SK-MEL-5 (cell line): ENCODE data around the gene UCK1. TPM values are rescaled to one million over a fixed set of nuclear protein-coding genes. Genes with fewer than 3 reads are reported as not detected.

ENCODE experiments used
- DNase-seq: peaks from one replicate; pipeline ENCODE4 v3.0.0-alpha.2; 2016; ENCODE audit warnings: low read depth, low spot score
- in situ Hi-C: cut with HindIII; loops from 2 replicates; pipeline ENCODE4 v1.10.0; 2016; ENCODE audit warnings: low sequenced_read_pairs, high pct_unique_total_duplicates, low pct_unique_long_range_greater_than_20kb
- total RNA-seq: library from RNA; depleted of rRNA; stranded (reverse); fragments of >200 nt; shearing (Covaris generic); gene quantifications from 2 replicates; pipeline ENCODE4 v1.2.3, GENCODE V29; 2014

The UCK1 gene
- total RNA-seq, 1 experiment from 2014 or later: 46.8 TPM

DNA sequence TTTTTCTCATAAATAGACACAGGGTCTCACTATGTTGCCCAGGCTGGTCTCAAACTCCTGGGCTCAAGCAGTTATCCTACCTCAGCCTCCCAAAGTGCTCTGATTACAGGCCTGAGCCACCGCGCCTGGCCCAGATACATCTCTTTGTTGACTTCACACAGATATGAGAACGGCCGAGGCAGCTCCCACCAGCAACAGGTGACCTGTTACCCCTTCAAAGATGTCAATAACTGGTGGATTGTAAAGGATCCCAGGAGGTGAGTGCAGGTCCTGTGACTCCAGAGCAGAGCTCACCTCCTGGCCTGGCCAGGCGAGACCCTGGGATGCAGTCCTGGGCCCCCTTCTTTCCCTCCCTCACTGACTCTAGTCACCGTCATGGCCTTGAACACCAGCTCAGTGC is 19.2 kb downstream of the UCK1 start:
- in situ Hi-C loops: no loop called here
- no peak for DNase-seq

DNA sequence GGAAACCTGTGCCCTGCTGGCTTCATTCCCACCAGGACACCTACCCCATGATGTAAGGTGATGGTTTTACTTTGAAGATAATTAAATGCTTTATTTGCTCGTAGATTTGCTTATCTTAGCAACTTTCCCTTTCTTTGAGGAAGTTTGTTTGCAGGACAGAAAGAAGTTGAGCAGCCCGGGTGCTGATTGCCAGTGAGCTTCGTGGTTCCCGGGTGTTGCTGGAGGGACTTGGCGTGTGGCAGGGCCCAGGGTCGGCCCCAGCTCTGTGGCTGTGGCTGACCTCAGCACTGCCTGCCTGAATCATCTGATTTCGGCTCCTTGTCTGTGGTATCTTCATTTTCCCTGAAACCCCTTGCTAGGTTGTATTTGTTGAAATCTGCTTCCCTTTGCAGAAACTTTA is 19.6 kb downstream of the UCK1 start:
- DNase-seq: no peak
- in situ Hi-C loops: no loop called here

DNA sequence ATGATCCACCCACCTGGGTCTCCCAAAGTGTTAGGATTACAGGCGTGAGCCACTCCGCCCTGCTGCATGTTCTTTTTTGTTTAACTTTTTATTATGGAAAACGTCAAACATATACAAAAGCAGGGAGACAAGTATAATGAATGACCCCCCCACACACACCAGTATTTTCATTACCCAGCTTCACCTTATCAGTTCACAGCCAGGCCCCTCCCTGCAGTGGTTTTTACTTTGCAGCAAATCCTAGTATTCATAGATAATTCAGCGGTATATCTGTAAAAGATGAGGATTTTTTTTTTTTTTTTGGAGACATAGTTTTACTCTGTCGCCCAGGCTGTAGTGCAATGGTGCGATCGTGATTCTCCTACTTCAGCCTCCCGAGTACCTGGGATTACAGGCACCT is 26.1 kb downstream of the UCK1 start:
- DNase-seq: no peak
- in situ Hi-C loops: no loop called here

DNA sequence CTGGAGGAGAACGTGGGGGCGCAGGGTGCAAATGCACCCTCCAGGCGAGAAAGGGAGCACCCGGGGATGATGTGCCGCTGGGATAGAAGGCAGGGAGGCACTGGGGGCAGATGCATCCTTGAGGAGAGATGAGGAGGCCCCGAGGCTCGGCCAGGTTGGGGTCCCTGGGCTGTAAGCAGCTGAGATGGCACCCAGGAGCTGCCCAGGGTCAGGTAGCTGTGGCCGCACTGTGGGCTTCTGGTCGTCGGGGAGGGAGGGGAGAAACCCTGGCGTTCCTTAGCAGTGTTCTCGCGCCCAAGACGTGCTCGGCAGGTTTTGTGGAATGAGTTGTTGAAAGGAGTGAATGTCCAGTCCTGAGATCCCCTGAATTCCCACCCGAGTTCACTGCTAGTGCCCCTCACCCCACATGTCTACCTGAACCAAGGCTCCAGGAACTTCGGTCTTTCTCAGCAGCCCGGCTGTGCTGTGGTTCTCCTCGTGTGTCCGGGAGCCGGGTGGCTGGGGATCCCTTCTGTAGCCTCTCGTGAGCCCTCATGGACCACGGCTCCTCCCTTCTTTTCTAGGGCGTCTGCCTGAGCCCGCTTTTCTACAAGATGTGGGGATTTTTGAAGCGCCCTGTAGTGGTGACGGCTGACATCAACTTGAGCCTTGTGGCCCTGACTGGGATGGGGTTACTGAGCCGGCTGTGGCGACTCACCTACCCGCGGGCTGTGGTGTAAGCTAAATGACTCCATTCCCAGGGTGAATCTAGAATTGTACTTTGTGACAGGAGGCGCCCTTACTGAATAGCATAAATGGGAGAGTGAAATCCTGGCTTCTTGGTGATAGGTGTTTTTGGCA is 27.2 kb downstream of the UCK1 start:
- in situ Hi-C loops: no loop called here
- no peak for DNase-seq

DNA sequence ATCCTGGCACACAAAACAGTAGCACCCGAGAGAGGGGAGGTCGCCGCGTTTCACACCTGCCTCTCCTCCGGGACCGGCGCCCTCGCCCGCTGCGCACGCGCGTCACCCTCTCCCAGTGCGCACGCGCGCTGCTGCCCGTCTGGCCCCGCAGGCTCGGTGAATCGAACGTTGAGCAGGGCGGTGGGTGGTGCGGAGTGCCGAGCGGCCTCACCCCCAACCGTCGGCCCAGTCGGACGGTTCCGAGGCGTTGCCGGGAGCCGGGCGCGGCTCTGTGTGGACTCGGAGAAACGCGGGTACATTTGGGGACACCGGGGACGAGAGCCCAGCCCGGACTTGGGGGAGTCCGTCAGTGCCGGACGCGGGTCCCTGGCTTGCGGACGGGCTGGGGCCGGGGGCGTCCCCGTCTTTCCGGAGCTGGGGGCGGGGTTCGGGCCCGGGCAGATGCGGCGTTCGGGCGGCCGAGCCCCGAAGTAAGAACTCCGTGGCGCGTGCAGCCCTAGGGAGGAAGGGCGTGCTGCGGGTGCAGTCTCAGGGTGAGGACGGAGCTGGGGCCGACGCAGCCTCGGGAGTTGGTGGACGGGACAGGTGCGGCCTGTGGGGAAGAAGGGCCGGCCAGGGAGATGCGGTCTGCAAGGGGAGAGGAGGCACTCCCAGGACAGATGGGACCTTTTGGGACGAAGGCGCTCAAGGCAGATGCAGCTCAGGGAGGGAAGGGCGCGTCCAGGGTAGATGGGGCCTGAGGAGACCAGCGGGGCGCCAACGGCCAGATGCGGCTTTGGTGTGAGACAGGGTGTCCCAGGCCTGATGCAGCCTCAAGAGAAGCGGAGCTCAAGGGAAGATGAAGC is 28.1 kb downstream of the UCK1 start, which contains the start of gene POMT1:
TSS of gene POMT1 (plus strand) at position 138 of the 845 bp plus-strand sequence. CDS start 1,301 bp downstream, outside the sequence.
- peak; percentile 81 for DNase-seq
- in situ Hi-C loops: no loop called here

DNA sequence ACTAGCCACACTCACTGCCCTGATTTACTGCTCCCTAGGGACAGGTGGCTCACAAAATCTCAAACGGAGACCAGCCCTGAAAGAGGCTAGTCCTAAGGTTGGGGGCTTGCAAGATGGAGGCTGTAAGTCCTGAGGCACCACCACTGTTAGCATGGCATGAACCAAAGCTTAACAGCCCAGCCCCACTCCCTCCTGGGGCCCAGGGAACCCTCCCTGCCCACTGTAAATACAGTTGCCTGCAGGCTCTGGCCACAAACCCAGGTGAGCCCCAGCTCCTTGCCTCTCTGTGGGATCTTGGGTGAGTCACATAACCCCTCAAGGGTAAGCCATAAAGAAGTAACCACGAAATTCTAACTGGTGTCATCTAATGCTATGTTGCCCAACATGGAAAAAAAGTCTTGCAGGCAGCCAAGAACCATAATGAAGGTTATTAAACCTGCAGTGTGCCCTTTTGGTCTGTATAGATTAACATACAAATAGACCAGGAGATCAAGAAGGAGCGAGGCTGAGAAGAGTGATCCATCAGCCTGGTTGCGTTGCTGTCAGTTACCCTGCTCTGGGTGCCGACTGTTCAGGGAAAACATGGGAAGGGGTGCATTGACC is 30.0 kb downstream of the UCK1 start:
- in situ Hi-C loops: no loop called here
- DNase-seq: peak; percentile 15

DNA sequence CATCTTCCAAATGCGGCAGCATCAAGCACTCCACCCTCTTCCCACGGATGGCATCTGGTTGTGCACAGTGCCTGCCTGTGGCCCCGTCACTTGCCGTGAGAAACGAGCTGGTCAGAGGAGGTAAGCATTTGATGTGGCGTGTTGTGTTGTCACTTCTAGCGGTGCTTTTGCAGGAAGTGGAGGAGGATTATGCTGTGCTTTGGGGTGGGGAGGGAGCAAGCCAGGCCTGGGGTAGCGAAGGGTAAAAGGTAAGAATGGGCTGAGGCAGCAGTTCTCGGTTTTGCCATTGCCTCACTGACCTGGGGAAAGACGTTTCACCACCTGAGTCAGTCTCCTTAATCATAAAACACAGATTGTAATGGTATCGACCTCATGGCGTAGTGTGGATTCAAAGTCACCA is 30.7 kb downstream of the UCK1 start:
- in situ Hi-C loops: no loop called here
- DNase-seq: no peak

DNA sequence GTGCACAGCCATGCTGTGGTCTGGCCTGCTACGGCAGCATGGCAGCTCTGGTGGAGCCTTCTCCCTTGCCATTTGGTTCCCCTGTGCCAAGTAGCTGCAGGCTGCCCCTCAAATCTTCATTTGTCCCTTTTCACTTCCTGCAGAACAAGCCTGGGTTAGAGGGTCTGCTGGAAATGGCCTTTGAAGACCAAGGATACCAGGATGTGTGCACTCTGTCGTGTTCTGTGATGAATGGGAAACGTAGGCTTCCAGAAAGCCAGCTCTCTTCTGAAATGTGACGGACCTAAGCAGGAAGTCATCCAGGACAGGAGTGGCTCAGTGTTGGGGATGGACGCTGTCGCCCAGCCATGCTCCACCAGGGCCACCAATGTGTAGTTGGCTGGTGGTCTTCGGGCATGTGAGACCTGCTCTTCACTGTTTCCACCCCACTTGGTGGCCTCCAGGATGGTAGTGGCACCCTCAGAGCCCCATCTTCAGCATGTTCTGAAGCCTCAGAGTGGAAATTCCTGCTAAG is 31.8 kb downstream of the UCK1 start:
- DNase-seq: no peak
- in situ Hi-C loops: no loop called here

DNA sequence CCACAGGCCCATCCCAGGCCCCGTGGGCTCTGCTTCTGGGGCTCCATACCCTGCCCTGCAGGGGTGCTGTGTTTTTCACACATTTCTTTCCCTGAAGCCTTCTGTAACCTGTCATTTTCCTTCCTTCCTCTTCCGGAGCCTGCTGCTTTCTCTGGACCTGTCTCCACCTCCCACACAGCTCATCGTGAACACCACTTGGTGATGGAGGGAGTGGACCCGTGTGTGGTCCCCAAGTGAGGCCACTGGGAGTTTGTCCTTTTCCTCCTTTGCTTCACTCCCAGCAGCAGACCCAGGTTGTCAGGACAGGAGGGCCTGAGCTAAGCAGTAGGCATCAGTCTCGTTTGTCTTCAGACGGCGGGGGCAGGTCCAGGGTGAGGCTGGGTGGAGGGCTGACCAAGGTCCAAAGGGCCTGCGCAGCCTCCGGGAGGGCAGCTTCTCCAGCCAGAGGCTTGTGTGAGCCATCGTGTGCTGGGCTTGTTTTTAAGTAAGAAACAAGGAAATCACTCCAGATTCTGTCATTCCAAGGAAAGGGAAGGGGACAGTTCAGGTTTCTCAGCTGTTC is 34.1 kb downstream of the UCK1 start:
- in situ Hi-C loops: no loop called here
- DNase-seq: no peak

DNA sequence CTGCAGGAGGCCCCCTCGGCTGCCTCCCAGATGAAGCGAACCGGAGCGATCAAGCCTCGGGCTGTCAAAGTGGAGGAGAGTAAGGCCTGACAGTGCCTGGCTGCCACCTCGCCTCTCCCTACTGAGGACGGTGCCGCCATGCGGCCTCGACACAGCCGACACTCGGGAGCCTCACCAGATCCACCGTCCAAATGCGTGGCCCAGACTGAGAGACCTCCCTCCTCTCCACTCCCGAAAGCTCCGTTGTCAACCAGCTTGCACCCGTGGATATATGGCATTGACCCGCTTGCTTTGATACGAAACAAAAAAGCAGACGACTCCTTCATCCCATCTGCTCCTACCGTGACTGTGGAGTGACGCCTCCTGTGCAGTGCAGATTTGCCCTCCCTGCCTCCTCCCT is 35.3 kb downstream of the UCK1 start:
- DNase-seq: no peak
- in situ Hi-C loops: no loop called here

DNA sequence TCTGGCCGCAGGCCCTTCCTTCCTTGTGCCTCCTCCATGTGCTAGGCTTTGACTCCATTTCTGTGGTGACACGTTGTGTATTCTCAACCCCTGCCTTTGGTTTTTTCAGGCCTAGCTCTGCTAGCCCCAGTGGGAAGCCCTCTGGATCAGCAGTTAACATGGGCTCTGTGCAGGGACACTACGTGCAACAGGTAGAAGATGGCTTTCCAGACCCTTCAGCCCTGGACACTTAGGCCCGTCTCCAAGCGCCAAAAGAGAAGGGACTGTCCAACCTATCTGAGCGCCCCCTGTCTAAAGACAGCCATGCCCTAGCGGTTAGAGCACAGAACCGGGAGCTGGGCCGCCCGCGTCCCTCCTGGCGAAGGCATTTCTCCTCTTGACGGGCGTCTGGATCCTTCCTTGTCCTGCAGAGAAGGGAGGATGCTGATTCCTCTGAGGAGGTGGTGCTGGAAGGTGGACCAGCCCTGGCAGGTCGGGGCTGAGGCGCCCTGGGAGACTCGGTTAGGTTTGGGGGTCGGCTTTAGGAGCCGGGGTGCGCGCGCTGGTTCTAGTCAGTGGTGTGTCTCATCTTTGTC is 36.7 kb downstream of the UCK1 start:
- in situ Hi-C loops: no loop called here
- DNase-seq: no peak

DNA sequence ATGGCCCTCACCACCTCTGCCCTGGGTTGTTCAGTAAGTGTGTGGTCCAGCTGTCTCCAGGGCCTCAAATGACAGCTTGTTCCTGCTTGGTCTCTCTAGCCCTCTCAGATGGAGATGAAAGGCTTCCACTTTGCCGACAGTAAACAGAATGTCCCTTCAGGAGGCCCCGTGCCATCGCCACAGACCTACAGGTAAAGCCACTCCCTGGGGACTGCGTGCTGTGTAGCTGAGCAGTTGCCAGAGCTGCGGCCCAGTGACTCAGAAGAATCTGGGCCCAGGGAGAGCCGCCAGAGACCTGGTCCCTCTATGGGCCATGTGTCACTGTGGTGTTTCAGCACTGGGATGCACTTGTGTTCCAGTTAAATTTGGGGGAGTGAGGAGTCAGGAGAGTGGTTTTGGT is 39.0 kb downstream of the UCK1 start:
- no peak for DNase-seq
- in situ Hi-C loops: no loop called here

DNA sequence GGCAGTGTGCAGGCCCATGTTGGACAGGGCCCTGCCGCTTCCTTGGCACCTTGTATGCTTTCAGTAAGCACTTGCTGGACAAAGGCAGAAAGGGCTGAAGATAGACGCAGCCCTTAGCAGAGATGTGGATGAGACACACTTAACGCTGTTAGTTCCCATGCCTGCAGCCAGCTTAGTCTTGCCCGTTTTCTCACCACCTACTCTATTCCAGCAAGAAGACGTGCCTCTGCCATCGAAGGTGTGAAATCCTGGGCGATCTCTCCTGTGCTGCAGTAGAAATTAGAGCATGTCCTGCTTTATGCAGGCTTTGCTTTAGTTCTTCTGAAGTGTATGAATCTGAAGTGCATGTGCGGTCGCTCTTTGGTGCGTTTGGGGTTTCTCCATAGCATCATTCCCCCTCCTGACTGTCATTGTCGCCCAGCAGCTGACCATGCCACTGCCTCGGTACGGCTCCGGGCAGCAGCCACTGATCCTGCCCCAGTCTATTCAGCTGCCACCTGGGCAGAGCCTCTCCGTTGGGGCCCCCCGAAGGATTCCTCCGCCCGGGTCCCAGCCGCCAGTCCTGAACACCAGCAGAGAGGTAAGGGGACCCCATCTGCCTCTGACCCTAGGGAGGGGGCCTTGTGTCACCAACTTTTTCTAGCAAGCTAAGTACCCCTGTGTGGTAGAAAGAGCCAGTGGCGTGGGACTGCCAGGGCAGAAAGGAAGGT is 39.9 kb downstream of the UCK1 start:
- in situ Hi-C loops: no loop called here
- no peak for DNase-seq

DNA sequence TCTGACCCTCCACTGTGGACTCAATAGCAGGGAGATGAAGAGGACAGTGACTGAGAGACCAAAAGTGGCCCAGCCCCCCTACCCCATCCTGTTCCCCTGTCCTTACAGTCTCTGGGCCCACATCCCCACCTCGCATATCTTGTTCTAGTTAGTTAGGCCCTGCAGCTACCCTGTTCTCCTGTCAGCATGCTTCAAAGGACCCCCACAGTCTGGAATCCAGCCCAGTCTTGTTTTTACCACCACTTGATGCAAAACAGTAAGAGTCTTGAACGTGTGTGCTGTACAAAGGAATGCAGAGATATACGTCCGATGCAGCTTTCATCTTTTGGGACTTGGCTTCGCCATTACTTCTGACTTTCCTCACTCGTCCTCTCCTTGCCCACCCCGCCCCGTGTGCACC is 40.5 kb downstream of the UCK1 start:
- no peak for DNase-seq
- in situ Hi-C loops: no loop called here

DNA sequence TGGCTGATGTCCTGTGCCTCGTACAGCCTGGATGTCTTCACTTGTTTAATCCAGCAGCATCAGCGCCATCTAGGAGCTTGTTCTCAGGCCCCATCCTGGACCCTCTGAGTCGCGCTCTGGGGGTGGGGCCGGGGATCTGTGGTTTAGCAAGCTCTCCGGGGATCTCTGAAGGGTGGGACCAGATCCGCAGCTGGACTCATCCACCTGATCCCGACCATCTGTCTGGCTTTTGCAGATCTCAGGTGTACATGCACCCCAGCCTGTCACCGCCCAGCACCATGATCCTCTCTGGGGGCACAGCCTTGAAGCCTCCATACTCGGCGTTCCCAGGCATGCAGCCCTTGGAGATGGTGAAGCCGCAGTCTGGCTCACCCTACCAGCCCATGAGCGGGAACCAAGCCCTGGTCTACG is 43.4 kb downstream of the UCK1 start:
- in situ Hi-C loops: no loop called here
- no peak for DNase-seq

DNA sequence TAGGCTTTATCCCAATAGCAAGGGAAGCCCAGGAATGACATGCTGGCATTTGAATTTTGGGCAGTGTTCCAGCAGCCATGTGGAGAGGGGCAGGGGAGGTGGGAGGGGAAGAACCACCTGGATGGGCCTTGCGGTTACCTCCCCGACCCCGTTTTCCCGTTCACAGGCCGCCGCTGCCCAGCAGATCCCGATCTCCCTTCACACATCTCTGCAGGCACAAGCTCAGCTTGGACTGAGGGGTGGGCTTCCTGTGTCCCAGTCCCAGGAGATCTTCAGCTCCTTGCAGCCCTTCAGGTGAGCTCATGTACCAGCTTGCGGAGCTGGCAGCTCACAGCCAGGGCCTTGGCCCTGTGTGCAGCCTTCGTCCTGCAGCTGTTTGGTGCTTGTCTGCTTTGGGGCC is 44.1 kb downstream of the UCK1 start:
- in situ Hi-C loops: no loop called here
- no peak for DNase-seq
